Stimulated activated CD4-positive, alpha-beta T cell treated with anti-CD3 and anti-CD28 coated beads, Interleukin-2, amount 100 ng/mL, for 4 hours (primary cell): ENCODE data around the gene ST8SIA6.
"Not testable (repeated sequence)": the region's sequence is repeated elsewhere in the genome, so short reads cannot be mapped to it uniquely, and the experiment has no call there.

ENCODE experiments used
- DNase-seq: peaks from one replicate; pipeline ENCODE4 v3.0.0-alpha.2; 2020; ENCODE audit warnings: low read depth

The ST8SIA6 gene

GRCh38 chr10:17454161-17455014 is at the start of gene ST8SIA6:
TSS of gene ST8SIA6 (minus strand) at chr10:17454595. CDS start at chr10:17454255, 340 bp downstream.
- peak; percentile 26 for DNase-seq

GRCh38 chr10:17503795-17504194 is 49.4 kb upstream of the ST8SIA6 start:
- no peak for DNase-seq

GRCh38 chr10:17502814-17503213 is 48.4 kb upstream of the ST8SIA6 start:
- DNase-seq, result no peak

GRCh38 chr10:17499014-17499413 is 44.6 kb upstream of the ST8SIA6 start:
- not testable (repeated sequence) for DNase-seq

- no peak for DNase-seq
Measured at GRCh38 chr10:17497446-17498030, 43.1 kb upstream of the ST8SIA6 start.

- DNase-seq, result no peak
Measured at GRCh38 chr10:17494626-17495260, 40.3 kb upstream of the ST8SIA6 start.

GRCh38 chr10:17488848-17489247 is 34.5 kb upstream of the ST8SIA6 start:
- no peak for DNase-seq

GRCh38 chr10:17483079-17483478 is 28.7 kb upstream of the ST8SIA6 start:
- no peak for DNase-seq

- no peak for DNase-seq
Measured at GRCh38 chr10:17479822-17480221, 25.4 kb upstream of the ST8SIA6 start.

- no peak for DNase-seq
Measured at GRCh38 chr10:17479015-17479615, 24.7 kb upstream of the ST8SIA6 start.

- DNase-seq, result no peak
Measured at GRCh38 chr10:17476073-17476472, 21.7 kb upstream of the ST8SIA6 start.

- DNase-seq, result no peak
Measured at GRCh38 chr10:17475661-17476060, 21.3 kb upstream of the ST8SIA6 start.

- DNase-seq, result no peak
Measured at GRCh38 chr10:17474595-17475323, 20.4 kb upstream of the ST8SIA6 start.

GRCh38 chr10:17473228-17473950 is 19.0 kb upstream of the ST8SIA6 start:
- no peak for DNase-seq

- DNase-seq, result no peak
Measured at GRCh38 chr10:17472481-17473227, 18.3 kb upstream of the ST8SIA6 start.

- no peak for DNase-seq
Measured at GRCh38 chr10:17470246-17470645, 15.9 kb upstream of the ST8SIA6 start.

- DNase-seq, result no peak
Measured at GRCh38 chr10:17465328-17466125, 11.1 kb upstream of the ST8SIA6 start.

GRCh38 chr10:17464545-17464944 is 10.2 kb upstream of the ST8SIA6 start:
- DNase-seq, result no peak

GRCh38 chr10:17460756-17461155 is 6.4 kb upstream of the ST8SIA6 start:
- no peak for DNase-seq

GRCh38 chr10:17457083-17457482 is 2.7 kb upstream of the ST8SIA6 start:
- DNase-seq, result no peak
